HepG2 (cell line): ENCODE measurements around the gene CDC42BPG. TPM values are rescaled to one million over a fixed set of nuclear protein-coding genes. Genes with fewer than 3 reads are reported as not detected.
A peak's percentile ranks its signal among the peaks of the same experiment; 100 is the strongest.

Source experiments
- BRCA1 ChIP-seq: sonication (generic); formaldehyde crosslinking; IDR thresholded peaks from 2 replicates; pipeline ENCODE4 v1.4.0; 2020; ENCODE audit warnings: missing genetic modification reagents
- BRD4 ChIP-seq: sonication (generic); formaldehyde crosslinking; IDR thresholded peaks from 2 replicates; pipeline ENCODE4 v1.4.0; 2020; ENCODE audit warnings: missing genetic modification reagents
- CENPX ChIP-seq: sonication (generic); formaldehyde crosslinking; IDR thresholded peaks from 2 replicates; pipeline ENCODE4 v1.9.0; 2021; ENCODE audit warnings: mild to moderate bottlenecking, missing genetic modification reagents, moderate library complexity
- DNMT3B ChIP-seq: conservative IDR thresholded peaks from 2 replicates; pipeline ENCODE4 v1.6.1; 2016; ENCODE audit warnings: missing biosample characterization, control low read depth
- DR1 ChIP-seq: sonication (generic); formaldehyde crosslinking; IDR thresholded peaks from 2 replicates; pipeline ENCODE4 v1.8.0; 2021; ENCODE audit warnings: mild to moderate bottlenecking, missing genetic modification reagents, inconsistent platforms
- ESRRA ChIP-seq: sonication (generic); formaldehyde crosslinking; IDR thresholded peaks from 2 replicates; pipeline ENCODE4 v1.5.1; 2020; ENCODE audit warnings: mild to moderate bottlenecking, low read depth, missing genetic modification reagents
- FOXA1 ChIP-seq, 2 experiments: fragments of 450-650 bp in 1 of 2; sonication (generic) in 1 of 2; formaldehyde crosslinking in 1 of 2; IDR thresholded peaks; 2 replicates each; pipeline versions ENCODE4 v1.4.0 to v1.6.1; 2016 to 2020; ENCODE audit warnings: missing genetic modification reagents in 1 of 2
- GMEB2 ChIP-seq: IDR thresholded peaks from 2 replicates; pipeline ENCODE4 v1.6.1; 2016; ENCODE audit warnings: missing biosample characterization, missing genetic modification reagents, low read depth
- HES4 ChIP-seq: sonication (generic); formaldehyde crosslinking; IDR thresholded peaks from 2 replicates; pipeline ENCODE4 v1.9.0; 2021; ENCODE audit warnings: mild to moderate bottlenecking, missing genetic modification reagents, borderline replicate concordance
- HNRNPL ChIP-seq: fragments of 200-400 bp; formaldehyde crosslinking; IDR thresholded peaks from 2 replicates; pipeline ENCODE4 v1.6.1; 2017; ENCODE audit warnings: mild to moderate bottlenecking, low read depth, low read length
- HNRNPLL ChIP-seq: fragments of 200-400 bp; formaldehyde crosslinking; IDR thresholded peaks from 2 replicates; pipeline ENCODE4 v1.6.1; 2017; ENCODE audit warnings: mild to moderate bottlenecking, low read depth, low read length; ENCODE audit not compliant: poor library complexity, severe bottlenecking
- ISX ChIP-seq: sonication (generic); formaldehyde crosslinking; conservative IDR thresholded peaks from 2 replicates; pipeline ENCODE4 v1.5.0; 2020; ENCODE audit warnings: missing genetic modification reagents
- MAZ ChIP-seq, 2 experiments: sonication (generic) in 1 of 2; formaldehyde crosslinking in 1 of 2; IDR thresholded peaks; 2 replicates each; pipeline versions ENCODE4 v1.5.0 to v1.6.1; 2012 to 2020; ENCODE audit warnings: low read depth in 2 of 2, mild to moderate bottlenecking in 2 of 2, borderline replicate concordance in 1 of 2, improper control_type of control experiment in 1 of 2, low read length in 1 of 2, missing genetic modification reagents in 1 of 2, moderate library complexity in 1 of 2
- MIER2 ChIP-seq: IDR thresholded peaks from 2 replicates; pipeline ENCODE4 v1.6.1; 2016; ENCODE audit warnings: missing biosample characterization, missing genetic modification reagents
- POLR2AphosphoS2 ChIP-seq: IDR thresholded peaks from 2 replicates; pipeline ENCODE4 v1.6.1; 2011; ENCODE audit warnings: low read depth, low read length, improper control_type of control experiment
- SKIL ChIP-seq: sonication (generic); formaldehyde crosslinking; IDR thresholded peaks from 2 replicates; pipeline ENCODE4 v1.8.0; 2022; ENCODE audit warnings: missing genetic modification reagents, mild to moderate bottlenecking, moderate library complexity, borderline replicate concordance
- STAT6 ChIP-seq: sonication (generic); formaldehyde crosslinking; IDR thresholded peaks from 2 replicates; pipeline ENCODE4 v1.4.0; 2020; ENCODE audit warnings: missing genetic modification reagents, mild to moderate bottlenecking, borderline replicate concordance
- XBP1 ChIP-seq: sonication (generic); formaldehyde crosslinking; IDR thresholded peaks from 2 replicates; pipeline ENCODE4 v1.5.0; 2020; ENCODE audit warnings: missing genetic modification reagents
- ZNF33B ChIP-seq: sonication (generic); formaldehyde crosslinking; IDR thresholded peaks from 2 replicates; pipeline ENCODE4 v1.5.1; 2020; ENCODE audit warnings: mild to moderate bottlenecking, missing genetic modification reagents
- ZNF557 ChIP-seq: sonication (generic); formaldehyde crosslinking; IDR thresholded peaks from 2 replicates; pipeline ENCODE4 v1.4.0; 2020; ENCODE audit warnings: missing genetic modification reagents
- ZNF672 ChIP-seq: sonication (generic); formaldehyde crosslinking; IDR thresholded peaks from 2 replicates; pipeline ENCODE4 v1.8.1; 2022; ENCODE audit warnings: missing genetic modification reagents
- ZNF772 ChIP-seq: sonication (generic); formaldehyde crosslinking; IDR thresholded peaks from 2 replicates; pipeline ENCODE4 v1.5.0; 2020; ENCODE audit warnings: mild to moderate bottlenecking, missing genetic modification reagents
- ZNF839 ChIP-seq: sonication (generic); formaldehyde crosslinking; IDR thresholded peaks from 2 replicates; pipeline ENCODE4 v1.4.0; 2020; ENCODE audit warnings: missing genetic modification reagents, mild to moderate bottlenecking, borderline replicate concordance
- ZSCAN12 ChIP-seq: sonication (generic); formaldehyde crosslinking; IDR thresholded peaks from 2 replicates; pipeline ENCODE4 v1.9.0; 2021; ENCODE audit warnings: mild to moderate bottlenecking, missing genetic modification reagents
- ZSCAN29 ChIP-seq: sonication (generic); formaldehyde crosslinking; conservative IDR thresholded peaks from 2 replicates; pipeline ENCODE4 v1.4.0; 2020; ENCODE audit warnings: mild to moderate bottlenecking, missing genetic modification reagents
- polyA plus RNA-seq, 8 experiments: library from polyadenylated mRNA; depleted of rRNA in 3 of 8; stranded (reverse) in 7 of 8; unstranded in 1 of 8; fragments of >200 nt; fragmentation: Illumina TruSeq in 4 of 8; extraction: Trizol in 4 of 8; gene quantifications; 2 replicates each; pipeline versions ENCODE4 v1.2.1 to v1.2.3, GENCODE V29; 2011 to 2016; ENCODE audit warnings: low read depth in 4 of 8, missing spikeins in 1 of 8, mixed read lengths in 1 of 8; ENCODE audit not compliant: insufficient read depth in 1 of 8
- total RNA-seq, 5 experiments: library from RNA; depleted of rRNA; stranded (reverse); fragments of >200 nt; fragmentation: Illumina TruSeq; extraction: Trizol; gene quantifications; 2 replicates each; pipeline ENCODE4 v1.2.3, GENCODE V29; 2016; ENCODE audit warnings: low read depth in 1 of 5

The CDC42BPG gene
- total and polyA plus RNA-seq, 2 of the 13 experiments (the other 11 are each of a cell fraction or from before 2014, with no cell fraction given): 0.55 to 1.4 TPM

GRCh38 chr11:64887757-64888405, 43.4 kb upstream of the CDC42BPG start (continued):
- no peak for TF ChIP-seq STAT6 (CRISPR knock-in tag)
- TF ChIP-seq HNRNPLL: peak; percentile 70
- TF ChIP-seq ZNF772 (CRISPR knock-in tag): 0 out of 2 replicates have a peak, but pooled peaks have one; percentile 39
- no peak; the same call in 1 of the 2 replicates for TF ChIP-seq DNMT3B (CRISPR knock-in tag)
- no peak for TF ChIP-seq ZNF839 (CRISPR knock-in tag)
- TF ChIP-seq BRCA1 (CRISPR knock-in tag): no peak
- TF ChIP-seq POLR2AphosphoS2: no peak
- no peak for TF ChIP-seq ZNF672
- TF ChIP-seq ZSCAN12: no peak
- peak; percentile 64; the same call in 1 of the 2 replicates for TF ChIP-seq ZNF557
- TF ChIP-seq HNRNPL: peak; percentile 85
- no peak; the same call in 1 of the 2 replicates for TF ChIP-seq BRD4
- TF ChIP-seq ISX (CRISPR knock-in tag): no peak
- TF ChIP-seq MAZ (IDR thresholded peaks at IDR 0.05; ENCODE audit: borderline replicate concordance, low read depth, low read length): peak; percentile 93
- peak; percentile 95 for TF ChIP-seq MAZ (CRISPR knock-in tag; IDR thresholded peaks at IDR 0.05; ENCODE audit: low read depth)
- TF ChIP-seq MIER2 (CRISPR knock-in tag): no peak
- TF ChIP-seq GMEB2 (CRISPR knock-in tag): no peak
- TF ChIP-seq DR1 (CRISPR knock-in tag): peak; percentile 82
- no peak for TF ChIP-seq XBP1 (CRISPR knock-in tag)
- TF ChIP-seq HES4: no peak
- no peak for TF ChIP-seq ZNF33B (CRISPR knock-in tag)
- no peak for TF ChIP-seq ZSCAN29
- no peak for TF ChIP-seq SKIL (CRISPR knock-in tag)
- no peak for TF ChIP-seq CENPX (CRISPR knock-in tag)
- TF ChIP-seq ESRRA (CRISPR knock-in tag): no peak; the same call in 1 of the 2 replicates
- no peak for TF ChIP-seq FOXA1 (IDR thresholded peaks at IDR 0.05)
- no peak for TF ChIP-seq FOXA1 (CRISPR knock-in tag; IDR thresholded peaks at IDR 0.05)
